ENCODE measurements around the gene CBL.
"Not testable (repeated sequence)": the region's sequence is repeated elsewhere in the genome, so short reads cannot be mapped to it uniquely, and the experiment has no call there.

Gene CBL

DNA sequence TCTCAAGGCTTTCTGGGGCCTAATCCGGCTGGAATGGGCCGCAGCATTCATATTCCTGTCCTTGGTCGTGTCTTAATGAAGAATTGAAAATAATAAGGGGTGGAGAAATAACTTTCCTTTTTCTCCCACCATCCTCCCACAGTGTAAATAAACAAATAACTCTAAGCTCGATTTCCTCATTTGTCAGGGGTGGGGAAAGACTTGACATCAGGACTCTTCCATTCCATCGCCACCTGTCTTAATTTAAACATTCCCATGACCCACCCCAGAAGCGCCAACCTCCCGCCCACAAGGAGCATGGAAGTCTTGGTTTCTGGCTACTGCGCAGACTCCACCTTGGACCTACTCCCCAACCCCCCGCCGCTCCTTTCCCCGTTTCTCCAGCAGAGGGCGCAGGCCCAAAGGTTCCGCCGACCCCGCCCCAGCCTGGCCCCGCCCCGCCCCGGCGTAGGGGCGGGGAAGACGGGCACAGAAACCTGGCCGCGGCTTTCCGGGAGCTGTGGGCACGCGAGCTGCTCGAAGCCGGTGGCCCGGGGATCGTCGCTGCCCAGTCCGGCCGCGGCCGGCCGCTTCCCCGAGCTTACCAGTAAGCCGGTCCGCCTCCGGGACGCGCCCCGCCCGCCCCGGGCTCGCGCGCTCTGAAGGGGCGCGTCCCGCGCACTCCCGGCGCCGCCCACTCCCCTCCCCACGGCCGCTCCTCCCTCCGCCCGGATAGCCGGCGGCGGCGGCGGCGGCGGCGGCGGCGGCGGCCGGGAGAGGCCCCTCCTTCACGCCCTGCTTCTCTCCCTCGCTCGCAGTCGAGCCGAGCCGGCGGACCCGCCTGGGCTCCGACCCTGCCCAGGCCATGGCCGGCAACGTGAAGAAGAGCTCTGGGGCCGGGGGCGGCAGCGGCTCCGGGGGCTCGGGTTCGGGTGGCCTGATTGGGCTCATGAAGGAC is at the start of gene CBL:
Gene CBL, plus strand, starts transcription at position 766 of the 937 bp plus-strand sequence. Its CDS starts 79 bp downstream, at position 845.
- peak; percentile 100 for DNase-seq (ENCODE audit: low read depth)

DNA sequence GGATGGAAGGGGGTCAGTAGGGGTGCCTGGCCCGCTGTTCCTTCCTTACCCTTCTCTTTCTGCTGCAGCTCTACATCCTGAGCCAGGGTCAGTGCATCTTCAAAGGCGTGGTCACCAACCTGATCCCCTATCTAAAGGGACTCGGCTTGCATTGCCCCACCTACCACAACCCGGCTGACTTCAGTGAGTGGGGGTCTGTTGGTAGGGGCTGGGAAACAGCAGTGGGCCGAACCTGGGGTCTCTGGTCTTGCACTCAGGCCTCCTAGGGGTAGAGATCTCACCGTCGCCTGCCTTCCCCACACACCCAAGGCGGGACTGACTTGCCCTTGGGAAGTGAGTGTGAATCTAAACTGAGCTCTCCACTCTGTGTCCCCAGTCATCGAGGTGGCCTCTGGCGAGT is 49.6 kb upstream of the CBL start:
- no peak for DNase-seq (ENCODE audit: low read depth)

DNA sequence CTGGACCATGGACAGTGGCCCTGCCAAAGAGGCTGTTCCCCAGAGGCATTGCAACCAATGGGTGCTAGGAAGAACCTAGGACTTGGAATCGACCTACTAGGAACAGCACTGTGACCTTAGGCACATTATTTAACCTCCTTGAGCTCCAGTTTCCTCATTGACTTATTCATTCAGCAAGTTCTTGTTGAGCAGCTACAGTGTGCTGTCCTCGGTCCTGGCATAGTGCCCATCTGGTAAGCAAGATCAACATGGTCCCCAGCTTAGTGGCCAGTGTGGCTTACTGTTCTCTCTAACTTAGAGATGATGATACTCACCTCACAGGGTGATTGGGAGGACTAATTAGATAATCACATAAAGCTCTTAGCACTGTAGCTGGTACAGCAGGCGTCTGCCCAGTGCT is 49.1 kb upstream of the CBL start:
- DNase-seq (ENCODE audit: low read depth) = no peak

- no peak for DNase-seq (ENCODE audit: low read depth)
These were observed 47.7 kb upstream of the CBL start for GRCh38 chr11:119158467-119158866.

DNA sequence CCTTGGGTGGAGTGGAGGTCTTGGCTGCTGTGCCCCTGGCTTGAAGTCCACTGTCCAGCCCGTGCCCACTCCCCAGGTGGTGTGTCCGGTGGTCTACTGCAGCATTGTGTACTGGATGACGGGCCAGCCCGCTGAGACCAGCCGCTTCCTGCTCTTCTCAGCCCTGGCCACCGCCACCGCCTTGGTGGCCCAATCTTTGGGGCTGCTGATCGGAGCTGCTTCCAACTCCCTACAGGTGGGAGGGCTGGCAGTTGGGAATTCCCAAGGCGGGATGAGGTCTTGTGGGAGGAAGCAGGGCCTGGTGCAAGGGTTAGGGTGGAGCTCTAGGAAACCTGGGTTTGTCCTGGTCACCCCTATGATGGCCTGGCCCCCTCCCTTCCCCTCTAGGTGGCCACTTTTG is 46.0 kb upstream of the CBL start:
- DNase-seq (ENCODE audit: low read depth) = no peak

- DNase-seq (ENCODE audit: low read depth) = no peak
These were observed 44.3 kb upstream of the CBL start for GRCh38 chr11:119161871-119162270.

DNA sequence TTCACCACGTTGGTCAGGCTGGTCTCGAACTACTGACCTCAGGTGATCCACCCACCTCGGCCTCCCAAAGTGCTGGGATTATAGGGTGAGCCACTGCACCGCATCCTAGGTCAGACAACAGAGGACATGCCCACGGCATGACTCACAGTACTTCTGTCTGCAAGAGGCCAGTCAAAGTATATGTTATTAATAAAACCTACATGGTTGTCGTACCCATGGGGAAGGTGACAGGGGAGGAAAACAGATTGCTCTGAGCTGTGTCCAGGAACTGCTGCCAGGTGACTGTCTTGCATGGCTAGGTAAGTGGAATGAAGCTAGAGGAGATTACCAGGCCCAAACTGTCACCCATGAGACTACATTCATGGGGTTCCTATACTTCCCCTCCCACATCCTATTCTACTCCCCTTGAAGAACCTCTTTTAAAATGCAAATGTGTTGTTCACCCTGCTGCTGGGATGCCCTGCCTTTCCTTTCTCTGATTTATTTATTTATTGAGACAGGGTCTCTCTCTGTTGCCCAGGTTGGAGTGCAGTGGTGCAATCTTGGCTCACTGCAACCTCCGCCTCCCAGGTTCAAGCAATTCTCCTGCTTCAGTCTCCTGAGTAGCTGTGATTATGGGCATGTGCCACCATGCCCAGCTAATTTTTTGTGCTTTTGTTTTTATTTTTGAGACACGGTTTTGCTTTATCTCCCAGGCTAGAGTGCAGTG is 39.6 kb upstream of the CBL start:
- DNase-seq (ENCODE audit: low read depth) = no peak

GRCh38 chr11:119167077-119167458 is 39.1 kb upstream of the CBL start:
- not testable (repeated sequence) for DNase-seq (ENCODE audit: low read depth)

DNA sequence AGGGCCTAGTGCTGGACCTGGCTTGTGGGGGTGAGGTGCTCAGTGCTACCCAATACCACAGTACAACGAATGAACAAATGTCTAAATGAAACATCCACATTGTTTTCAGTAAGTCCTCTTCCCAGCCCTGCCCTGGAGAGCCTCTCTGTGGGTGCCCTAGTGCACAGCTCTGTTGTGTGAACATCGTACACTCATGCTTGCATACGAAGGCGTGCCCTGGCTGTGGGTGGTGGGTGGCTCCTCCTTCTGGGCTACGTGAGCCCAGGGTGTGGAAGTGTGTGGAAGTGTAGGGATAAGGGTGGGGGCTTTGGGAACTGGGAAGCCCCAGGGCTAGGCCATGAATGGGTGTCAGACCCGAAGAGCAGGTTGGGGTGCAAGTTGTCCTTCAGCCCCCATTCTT is 38.2 kb upstream of the CBL start:
- DNase-seq (ENCODE audit: low read depth) = no peak

- DNase-seq (ENCODE audit: low read depth) = peak; percentile 58
These were observed 37.5 kb upstream of the CBL start, which contains the start of gene NLRX1 for GRCh38 chr11:119168471-119169281. NLRX1 (plus strand) TSS chr11:119168725; CDS start chr11:119171404, 2,679 bp downstream.

DNA sequence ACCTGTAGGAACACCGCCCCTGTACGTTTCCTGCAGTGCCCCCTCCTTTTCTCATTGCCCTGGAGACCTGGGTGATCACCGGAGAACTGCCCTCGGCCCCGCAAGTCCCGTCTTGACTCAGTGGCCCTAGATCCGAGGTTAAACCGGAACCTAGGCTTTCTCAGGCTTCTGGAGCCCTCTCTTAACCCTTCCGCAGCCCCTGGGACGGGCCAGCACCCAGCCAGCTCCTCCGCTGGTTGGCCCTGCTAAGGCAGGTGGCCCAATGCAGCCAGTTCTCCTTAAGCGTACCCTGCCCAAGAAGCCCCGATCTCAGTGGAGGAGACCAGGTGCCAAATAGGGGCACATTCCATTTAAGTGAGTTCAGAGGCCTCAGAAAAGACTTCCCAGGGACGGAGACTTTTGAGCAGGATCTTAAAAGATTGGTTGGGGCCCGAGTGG is 36.8 kb upstream of the CBL start:
- DNase-seq (ENCODE audit: low read depth) = no peak

- no peak for DNase-seq (ENCODE audit: low read depth)
These were observed 33.6 kb upstream of the CBL start for GRCh38 chr11:119172513-119172912.

DNA sequence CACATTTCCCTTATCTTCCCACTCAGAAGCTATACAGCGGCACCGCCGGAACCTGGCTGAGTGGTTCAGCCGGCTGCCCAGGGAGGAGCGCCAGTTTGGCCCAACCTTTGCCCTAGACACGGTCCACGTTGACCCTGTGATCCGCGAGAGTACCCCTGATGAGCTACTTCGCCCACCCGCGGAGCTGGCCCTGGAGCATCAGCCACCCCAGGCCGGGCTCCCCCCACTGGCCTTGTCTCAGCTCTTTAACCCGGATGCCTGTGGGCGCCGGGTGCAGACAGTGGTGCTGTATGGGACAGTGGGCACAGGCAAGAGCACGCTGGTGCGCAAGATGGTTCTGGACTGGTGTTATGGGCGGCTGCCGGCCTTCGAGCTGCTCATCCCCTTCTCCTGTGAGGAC is 32.7 kb upstream of the CBL start:
- no peak for DNase-seq (ENCODE audit: low read depth)

GRCh38 chr11:119175493-119176077 is 30.6 kb upstream of the CBL start:
- no peak for DNase-seq (ENCODE audit: low read depth)

- DNase-seq (ENCODE audit: low read depth) = no peak
These were observed 27.9 kb upstream of the CBL start for GRCh38 chr11:119178166-119178680.

DNA sequence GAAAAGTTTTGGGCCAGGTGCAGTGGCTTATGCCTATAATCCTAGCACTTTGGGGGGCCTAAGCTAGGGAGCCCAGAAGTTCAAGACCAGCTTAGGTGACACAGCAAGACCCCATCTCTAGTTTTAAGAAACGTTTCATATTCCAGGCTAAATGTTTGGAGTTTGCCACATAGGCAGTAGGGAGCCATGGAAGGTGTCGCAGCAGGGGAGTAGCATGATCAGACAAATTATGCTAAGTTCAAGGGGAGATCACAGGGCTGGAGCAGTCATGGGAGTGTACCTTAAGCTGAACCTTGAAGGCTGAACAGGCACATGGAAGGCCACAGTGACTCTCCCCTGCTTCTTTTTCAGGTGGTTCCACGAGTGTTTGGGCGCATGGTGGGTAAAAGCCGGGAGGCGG is 26.8 kb upstream of the CBL start:
- DNase-seq (ENCODE audit: low read depth) = no peak

DNA sequence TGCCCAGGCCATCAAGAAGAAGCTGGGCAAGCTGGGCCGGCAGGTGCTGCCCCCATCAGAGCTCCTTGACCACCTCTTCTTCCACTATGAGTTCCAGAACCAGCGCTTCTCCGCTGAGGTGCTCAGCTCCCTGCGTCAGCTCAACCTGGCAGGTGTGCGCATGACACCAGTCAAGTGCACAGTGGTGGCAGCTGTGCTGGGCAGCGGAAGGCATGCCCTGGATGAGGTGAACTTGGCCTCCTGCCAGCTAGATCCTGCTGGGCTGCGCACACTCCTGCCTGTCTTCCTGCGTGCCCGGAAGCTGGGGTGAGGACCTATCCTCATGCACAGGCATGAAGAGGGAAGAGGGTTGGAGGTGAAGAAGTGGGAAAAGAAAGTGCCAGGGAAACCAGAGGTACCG is 26.2 kb upstream of the CBL start:
- no peak for DNase-seq (ENCODE audit: low read depth)

GRCh38 chr11:119180729-119181676 is 25.1 kb upstream of the CBL start:
- DNase-seq (ENCODE audit: low read depth) = no peak

- no peak for DNase-seq (ENCODE audit: low read depth)
These were observed 24.3 kb upstream of the CBL start for GRCh38 chr11:119181677-119182412.

GRCh38 chr11:119184399-119184798 is 21.7 kb upstream of the CBL start:
- not testable (repeated sequence) for DNase-seq (ENCODE audit: low read depth)

All from stimulated activated CD8-positive, alpha-beta memory T cell treated with anti-CD3 and anti-CD28 coated beads, Interleukin-15, amount 100 ng/mL, for 24 hours (primary cell).